DMS79 (cell line): Measurements from ENCODE around the gene SPIRE1.
"Not testable (repeated sequence)": the region's sequence is repeated elsewhere in the genome, so short reads cannot be mapped to it uniquely, and the experiment has no call there.

Source experiments
- DNase-seq: peaks from one replicate; lab custom pipeline; 2025; lab: John Stamatoyannopoulos, UW

Gene SPIRE1

DNA sequence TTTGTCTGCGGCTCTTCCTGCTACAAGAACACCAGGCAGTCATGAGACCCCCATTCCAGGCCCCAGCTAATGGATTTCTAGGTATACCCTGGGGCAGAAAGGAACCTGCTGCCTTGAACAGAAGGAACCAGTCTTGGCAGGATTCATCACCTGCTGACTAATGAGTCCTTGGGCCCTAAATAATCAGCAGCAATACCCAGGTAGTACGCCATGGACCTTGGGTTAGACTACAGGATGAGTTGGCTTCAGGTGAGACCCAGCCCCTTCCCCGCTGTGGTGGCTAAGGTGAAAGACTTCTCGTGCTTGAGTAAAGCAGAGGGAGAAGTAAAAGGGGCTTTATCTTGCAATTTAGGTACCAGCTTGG lies 105.0 kb downstream of the SPIRE1 start:
- no peak for DNase-seq

DNA sequence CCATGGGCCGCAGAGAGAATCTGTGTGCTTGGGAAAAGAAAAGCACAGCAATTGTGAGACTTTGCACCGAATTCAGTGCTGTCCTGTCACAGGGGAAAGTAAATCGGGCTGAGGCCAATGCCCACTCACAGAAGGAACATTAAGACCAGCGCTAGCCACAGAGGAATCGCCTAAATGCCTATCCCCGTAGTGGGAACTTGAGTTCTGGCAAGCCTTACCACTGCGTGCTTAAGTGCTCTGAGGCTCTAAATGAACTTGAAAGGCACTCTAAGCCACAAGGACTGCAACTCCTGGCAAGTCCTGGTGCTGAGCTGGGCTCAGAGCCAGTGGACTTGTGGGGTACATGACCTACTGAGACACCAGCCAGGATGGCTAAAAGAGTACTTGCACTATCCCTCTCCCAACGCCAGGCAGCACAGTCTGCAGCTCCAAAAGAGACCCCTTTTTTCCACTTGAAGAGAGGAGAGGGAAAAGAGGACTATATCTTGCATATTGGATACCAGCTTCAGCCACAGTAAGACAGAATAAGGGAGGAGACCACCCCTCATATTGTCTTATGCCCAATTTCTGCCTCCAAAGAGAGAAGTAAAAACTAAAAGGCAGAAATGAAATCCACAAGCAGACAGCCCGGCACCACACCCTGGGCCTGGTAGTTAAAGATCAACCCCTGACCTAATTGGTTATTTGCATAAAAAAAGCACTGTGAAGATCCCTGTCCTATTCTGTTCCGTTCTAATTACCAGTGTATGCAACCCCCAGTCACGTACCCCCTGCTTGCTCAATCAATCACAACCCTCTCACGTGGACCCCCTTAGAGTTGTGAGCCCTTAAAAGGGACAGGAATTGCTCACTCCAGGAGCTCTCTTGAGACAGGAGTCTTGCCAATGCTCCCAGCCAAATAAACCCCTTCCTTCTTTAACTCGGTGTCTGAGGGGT lies 105.7 kb downstream of the SPIRE1 start:
- peak; percentile 97 for DNase-seq

DNA sequence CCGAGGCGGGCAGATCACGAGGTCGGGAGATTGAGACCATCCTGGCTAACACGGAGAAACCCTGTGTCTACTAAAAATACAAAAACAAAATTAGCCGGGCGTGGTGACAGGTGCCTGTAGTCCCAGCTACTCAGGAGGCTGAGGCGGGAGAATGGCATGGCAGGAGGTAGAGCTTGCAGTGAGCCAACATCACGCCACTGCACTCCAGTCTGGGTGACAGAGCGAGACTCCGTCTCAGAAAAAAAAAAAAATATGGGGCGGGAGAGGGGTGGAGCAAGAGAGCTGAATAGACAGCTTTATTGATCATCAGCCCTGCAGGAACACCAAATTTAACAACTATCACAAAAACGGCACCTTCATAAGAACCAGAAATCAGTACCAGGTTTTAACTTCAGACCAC lies 106.4 kb downstream of the SPIRE1 start:
- DNase-seq: peak; percentile 58

DNA sequence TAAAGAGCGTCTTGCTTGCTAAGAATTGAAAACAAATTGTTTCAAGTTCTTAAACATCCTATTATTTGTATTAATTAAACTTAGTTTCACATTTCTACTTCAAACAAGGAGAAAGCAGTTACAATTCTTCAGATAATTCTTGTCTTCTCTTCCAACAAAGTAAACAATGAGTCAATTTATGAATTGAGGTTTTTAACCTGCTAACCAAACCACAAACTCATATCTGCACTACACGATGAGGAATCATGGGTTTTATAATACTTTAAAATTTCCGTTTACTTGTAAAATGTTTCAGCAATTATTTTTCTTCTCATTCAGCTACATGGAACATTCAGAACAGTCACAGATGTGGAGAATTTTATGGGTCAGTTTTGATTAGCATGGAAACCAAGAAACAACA lies 114.2 kb downstream of the SPIRE1 start:
- DNase-seq: no peak

DNA sequence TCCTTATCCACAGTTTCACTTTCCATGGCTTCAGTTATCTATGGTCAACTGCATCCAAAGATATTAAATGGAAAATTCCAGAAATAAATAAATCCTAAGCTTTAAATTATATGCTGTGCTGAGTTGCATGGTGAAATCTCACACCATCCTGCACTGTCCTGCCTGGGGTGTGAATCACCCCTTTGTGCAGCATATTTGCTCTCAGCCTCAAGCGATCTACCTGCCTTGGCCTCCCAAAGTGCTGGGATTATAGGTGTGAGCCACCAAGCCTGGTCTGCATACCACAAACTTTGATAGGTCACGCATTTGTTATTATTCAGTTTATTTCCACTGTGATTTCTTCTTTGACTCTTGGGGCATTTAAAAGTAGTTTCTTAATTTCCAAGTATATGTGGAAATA lies 117.2 kb downstream of the SPIRE1 start:
- DNase-seq: no peak

DNA sequence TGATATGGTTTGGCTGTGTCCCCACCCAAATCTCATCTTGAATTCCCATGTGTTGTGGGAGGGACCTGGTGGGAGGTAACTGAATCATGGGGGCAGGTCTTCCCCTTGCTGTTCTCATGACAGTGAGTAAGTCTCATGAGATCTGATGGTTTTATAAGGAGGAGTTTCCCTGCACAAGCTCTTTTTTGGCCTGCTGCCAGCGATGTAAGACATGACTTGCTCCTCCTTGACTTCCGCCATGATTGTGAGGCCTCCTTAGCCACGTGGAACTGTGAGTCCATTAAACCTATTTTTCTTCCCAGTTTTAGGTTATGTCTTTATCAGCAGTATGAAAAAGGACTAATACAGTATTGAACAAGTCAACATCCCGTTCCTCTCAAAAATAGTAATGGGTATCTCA lies 118.7 kb downstream of the SPIRE1 start:
- DNase-seq: not testable (repeated sequence)

DNA sequence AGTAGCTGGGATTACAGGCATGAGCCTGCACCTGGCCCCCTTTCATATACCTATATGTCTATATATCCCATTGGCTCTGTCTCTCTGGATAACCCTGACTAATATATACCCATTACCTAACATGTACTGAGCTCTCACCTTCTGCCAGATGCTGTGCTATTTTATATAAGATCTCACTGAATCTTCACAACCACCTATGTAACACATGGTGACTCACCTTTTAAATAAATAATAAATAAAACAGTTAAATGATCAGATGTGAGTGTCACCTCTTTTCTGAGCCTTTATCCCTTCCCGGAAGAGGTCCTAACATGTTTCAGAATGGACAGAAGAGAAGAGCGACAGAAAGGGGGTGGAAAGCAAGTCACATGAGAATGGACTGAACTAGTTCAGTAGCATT lies 123.1 kb downstream of the SPIRE1 start:
- no peak for DNase-seq

DNA sequence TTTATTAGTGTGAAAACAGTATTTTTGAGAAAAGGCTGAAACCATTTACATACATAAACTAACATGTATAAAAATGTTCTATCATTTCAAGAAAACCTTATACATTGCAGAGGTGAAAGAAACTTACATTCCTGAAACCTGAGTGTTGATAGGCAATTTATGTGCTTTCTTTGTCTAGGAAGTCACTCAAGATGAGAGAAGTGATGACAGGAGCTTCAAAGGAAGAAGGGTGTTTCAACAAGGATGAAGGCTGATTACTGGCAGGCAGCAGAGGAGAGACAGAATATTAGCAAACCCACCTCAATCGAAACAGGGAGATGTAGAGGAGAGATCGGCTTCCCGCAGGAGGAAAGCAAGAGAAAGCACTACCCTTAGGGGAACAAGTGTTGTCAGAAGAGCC lies 125.2 kb downstream of the SPIRE1 start:
- DNase-seq: no peak

DNA sequence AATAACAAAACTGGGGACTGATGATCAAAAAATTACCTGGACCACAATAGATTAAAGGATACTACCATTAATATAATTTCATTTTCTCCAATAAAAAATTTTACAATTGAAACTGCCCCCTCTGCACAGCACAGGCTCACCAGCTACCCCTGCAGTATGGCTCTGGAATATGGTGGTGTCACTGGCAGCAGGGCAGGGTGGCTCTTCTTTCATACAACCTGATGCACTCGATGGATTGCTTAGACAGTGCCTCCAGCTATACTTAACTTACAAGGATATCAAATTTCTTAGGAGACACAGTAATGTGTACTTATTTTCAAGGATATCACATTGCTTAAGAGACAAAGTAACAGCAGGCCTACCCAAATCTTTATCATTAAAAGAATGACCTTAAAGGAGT lies 126.2 kb downstream of the SPIRE1 start:
- no peak for DNase-seq

DNA sequence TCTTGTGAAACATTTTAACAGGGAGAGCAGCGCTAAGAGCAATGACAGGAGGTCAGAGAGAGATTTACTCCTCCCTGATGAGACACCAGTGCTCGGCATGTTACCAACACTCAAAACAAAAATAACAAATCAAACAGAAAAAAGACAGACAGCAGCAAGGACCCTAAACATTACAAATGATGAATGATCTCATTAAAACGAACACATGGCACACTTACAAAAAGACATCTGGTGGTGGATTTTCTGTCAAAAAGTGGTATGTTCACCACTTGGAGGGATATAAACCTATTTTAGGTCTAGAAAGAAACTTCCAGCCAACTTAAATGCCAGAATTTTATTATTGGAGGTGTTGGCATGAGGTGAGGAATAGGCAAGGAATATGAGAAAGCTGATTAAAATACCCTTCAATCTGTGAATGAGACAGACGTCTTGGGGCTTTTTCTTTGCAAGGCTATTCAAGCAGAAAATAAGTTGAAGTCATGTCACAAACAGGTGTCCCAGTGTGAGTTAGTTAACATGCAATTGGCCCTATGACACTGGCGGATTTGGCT lies 137.4 kb downstream of the SPIRE1 start:
- no peak for DNase-seq

DNA sequence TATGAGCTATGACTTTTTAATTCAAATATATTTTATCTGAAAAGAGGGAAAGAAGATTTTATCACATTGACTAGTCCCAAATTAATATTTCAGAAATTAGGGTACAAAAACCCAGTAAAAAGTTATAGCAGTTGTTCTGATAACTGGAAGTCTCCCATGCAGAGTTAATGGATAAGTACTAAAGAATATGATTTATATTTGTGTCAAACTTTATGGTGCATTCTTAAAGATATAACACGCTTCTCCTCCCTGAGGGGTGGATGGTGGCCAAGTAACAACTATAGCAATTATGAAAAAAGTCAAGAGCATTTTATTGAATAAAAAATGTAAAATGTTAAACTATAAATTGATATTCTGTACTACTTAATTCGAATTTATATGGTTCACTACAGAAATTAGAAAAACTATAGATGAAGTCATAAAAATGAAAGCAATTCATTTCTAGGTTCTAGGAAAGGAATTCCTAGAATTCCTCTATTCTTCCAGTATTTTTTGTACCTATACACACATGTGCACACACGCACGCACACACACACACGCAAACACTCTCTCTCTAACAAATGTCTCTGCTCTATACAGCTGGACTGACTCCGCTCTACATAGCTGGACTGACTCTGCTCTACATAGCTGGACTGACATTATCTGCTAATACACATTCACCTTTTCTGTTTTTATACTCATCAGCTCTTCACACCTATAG lies 138.9 kb downstream of the SPIRE1 start:
- no peak for DNase-seq

DNA sequence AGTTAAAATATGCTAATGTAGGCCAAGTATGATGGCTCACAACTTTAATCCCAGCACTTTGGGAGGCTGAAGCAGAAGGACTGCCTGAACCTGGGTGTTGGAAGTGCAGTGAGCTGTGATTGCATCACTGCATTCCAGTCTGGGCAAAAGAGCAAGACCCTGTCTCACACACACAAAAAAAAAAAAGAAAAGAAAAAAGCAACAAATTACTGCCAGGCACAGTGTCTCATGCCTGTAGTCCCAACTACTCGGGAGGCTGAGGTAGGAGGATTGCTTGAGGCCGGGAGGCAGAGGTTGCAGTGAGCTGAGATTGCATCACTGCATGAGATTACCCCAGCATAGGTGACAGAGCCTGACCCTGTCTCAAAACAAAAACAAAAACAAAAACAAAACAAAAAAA lies 139.6 kb downstream of the SPIRE1 start:
- no peak for DNase-seq

DNA sequence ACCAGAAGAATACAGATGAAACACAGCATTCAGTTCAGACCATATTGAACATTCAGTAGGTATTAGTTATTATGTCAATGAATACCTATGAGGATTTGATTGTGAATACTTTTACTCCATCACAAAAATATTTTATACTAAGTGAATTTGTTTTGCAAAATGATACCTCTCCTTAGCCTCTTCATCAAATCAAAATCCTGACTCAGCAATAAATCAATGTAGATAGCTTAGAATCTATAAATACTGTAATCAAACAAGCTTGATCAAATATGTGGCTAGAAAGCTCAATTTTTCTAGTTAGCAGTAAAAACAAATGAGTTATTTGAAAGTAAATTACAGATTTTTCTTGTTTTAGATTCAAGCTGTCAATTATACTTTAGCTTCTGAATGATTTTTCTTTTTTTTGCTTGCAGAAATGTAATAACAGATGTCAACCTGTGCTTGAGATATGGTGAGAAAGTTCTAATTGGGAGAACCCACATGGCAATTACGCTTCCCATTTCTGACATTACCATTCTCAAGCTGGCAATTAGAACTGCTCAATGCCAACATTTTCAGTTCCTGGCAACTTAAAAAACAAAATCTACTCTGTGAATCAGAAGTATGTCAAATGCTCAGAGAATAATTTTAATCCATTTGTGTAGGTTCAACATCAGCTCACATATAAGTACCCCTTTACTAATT lies 140.6 kb downstream of the SPIRE1 start:
- DNase-seq: no peak

DNA sequence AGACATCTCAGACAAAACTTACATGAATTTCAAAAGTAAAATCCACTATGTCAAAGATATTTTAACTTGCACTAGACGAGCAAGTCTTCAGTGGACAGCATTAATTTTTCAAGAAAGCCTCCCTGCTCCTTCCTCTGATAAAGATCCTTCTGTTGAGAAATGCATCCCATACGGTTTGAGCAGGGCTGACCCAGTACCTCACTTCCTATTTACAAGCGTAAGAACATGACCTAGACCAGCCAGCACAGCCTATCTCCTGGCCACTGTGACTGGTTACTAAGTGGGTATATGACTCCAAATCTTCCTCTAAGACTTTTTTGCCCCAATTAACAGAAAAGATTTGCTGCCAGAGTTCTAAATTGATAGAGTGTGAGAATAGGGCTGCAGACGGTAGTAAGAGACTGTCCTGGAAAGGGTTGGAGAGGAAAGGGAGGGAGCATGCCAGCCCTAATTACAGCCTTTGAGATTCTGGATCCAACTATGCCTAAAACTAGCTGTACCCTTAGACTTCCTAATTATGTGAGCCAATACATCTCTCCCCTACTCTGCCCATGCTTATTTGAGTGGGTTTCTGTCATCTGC lies 141.8 kb downstream of the SPIRE1 start:
- no peak for DNase-seq

DNA sequence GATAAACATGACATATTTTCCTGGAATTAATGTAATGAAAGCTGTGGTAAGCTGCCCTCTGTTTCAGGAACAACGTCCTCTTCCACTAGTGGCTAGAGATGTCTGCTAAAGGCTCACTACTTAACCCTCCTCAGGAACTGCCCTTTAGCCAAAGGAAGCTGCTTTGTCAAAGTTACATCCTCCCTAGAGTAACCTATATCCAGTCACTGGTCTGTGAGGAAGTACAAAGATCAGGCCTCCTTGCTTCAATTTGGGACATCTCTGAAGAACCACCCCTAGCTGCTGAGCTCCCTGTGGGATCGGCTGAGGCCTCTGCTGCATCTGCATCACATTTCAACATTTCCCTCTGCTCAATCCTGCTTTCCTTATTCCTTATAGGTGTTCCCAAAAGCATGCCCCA lies 142.4 kb downstream of the SPIRE1 start:
- DNase-seq: no peak

DNA sequence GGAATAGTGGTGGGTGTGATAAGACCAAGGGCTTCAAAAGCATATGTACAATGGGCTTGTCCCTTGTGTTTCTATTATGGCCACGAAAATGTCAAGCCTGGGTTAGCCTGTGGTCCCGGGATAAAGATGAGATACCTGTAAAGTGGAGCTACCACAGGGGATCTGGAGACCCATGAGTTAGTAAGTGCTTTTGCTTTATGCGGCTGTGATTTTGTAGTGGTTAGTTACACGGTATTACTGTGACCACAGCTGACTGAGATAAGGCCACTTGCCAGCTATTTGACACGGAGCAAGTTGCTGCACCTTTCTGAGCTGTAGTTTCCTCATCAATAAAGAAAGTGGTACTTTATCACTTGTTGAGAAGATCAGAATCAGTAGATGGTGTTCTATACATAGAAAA lies 150.9 kb downstream of the SPIRE1 start:
- no peak for DNase-seq

DNA sequence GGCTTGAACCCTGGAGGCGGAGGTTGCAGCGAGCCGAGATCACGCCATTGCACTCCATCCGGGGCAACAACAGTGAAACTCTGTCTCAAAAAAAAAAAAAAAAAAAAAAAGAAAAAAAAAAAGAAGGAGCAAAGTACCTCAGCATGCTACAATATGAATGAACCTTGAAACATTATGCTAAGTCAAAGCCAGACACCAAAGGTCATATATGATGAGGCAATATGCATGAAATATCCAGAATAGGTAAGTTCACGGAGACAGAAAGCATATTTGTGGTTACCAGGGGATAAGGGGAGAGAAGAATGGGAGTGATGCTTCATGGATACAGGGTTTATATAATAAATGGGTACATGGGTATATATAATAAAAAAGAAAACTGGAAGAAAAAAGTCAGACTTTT lies 156.9 kb downstream of the SPIRE1 start:
- DNase-seq: no peak

DNA sequence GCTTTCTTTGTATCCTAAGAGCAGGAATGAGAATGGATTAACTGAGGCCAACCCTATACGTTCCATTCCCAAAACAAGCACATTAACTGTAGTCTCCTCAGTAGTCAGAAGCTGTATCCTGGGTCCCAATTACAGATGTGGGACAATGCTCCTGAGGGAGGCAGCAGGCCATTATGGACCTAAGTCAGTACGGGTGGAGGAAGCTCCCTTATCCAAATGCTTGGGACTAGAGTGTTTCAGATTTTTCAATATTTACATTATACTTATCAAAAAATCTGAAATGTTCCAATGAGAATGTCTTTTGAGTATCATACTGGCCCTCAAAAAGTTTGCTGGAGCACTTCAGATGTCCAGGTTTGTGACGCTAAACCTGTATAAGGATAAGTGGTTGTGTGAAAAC lies 160.1 kb downstream of the SPIRE1 start:
- DNase-seq: no peak

DNA sequence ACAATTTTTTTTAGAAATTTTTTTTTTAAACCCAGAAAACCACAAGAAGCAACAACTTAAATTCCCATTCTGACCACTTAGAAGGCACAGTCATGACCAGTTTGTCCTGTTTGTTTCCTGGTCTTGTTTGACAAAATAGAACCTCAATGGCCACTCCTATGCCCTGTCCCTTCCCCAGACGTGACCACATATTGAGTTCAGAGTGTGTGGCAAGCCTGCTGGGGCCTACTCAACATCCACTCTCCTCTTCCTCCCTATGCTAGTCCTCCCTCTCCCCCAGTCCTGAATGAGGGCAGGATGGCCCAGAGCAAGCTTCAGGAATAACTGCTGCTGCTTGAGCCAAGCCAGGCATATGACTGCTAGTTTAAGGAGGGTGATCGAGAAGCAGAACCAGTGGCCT lies 160.6 kb downstream of the SPIRE1 start:
- DNase-seq: no peak

DNA sequence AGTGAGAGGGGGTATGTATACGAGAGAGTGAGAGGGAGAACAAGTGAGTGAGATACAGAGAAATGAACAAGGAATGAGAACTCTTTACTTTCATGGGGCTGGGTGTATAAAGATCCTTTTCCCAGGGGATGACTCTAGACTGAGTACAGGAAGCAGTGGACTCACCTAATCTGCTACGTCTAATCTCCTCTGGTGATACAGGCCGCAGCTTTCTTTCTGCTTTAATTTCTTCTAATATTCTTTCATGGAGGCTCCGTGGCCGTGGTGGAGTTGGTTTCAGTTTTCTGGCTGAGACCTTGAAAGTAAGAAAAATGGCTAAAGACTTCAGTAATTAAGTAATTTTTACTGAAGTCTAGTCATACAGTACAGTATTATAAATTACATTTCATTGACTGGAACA lies 165.0 kb downstream of the SPIRE1 start:
- DNase-seq: no peak

DNA sequence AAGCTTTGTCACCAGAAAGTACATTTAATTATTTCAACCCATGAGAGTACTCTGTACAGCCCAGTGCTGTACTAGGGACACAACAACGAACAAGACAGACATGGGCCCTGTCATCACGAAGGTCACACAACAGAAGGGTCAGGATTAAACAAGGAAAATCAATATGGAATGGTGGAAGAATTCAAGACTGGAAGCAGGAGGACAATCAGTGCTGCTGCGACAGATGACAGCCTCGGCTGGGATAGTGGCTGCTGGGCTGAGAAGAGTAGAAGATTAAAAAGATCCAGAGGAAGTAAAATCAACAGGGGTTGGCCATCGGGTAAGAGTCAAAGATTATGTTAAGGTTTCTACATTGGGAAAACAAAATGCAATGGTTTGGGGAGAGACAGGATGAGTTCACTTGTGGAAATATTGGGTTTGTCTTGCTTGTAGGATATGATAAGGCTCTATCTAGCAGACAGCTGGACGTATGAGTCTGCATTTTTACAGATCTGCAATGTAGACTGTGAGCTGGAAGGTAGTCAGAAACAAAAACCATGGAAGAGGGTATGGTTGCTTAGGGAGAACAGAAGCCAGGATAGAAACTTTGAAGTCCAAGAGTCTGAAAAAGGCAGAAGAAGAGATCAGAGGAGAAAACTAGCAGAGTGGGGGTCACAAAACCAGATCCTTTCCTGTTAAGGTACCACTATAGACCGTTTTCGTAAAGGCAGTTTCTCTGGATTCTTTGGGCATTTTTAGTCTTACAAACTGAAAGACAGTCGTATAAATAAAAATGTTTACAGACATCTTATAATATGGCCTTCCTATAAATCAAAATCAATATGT lies 166.1 kb downstream of the SPIRE1 start:
- no peak for DNase-seq
